ENCODE data around the gene HTRA3.

The HTRA3 gene

GRCh38 chr4:8240211-8241041 is 29.1 kb upstream of the HTRA3 start (continued):
- TF ChIP-seq CREB5 (CRISPR knock-in tag; IDR thresholded peaks at IDR 0.05; ENCODE audit: low read depth): no peak
- no peak for TF ChIP-seq OSR1 (CRISPR knock-in tag; IDR thresholded peaks at IDR 0.05)
- no peak for TF ChIP-seq SNAI2 (CRISPR knock-in tag; IDR thresholded peaks at IDR 0.05)
- no peak for TF ChIP-seq BACH2 (CRISPR knock-in tag; IDR thresholded peaks at IDR 0.05; ENCODE audit: borderline replicate concordance)
- TF ChIP-seq TCF4 (CRISPR knock-in tag; IDR thresholded peaks at IDR 0.05; ENCODE audit: borderline replicate concordance): no peak
- TF ChIP-seq CSRNP3 (CRISPR knock-in tag; IDR thresholded peaks at IDR 0.05): no peak
- TF ChIP-seq ZFP3 (CRISPR knock-in tag; IDR thresholded peaks at IDR 0.05): no peak

DNA sequence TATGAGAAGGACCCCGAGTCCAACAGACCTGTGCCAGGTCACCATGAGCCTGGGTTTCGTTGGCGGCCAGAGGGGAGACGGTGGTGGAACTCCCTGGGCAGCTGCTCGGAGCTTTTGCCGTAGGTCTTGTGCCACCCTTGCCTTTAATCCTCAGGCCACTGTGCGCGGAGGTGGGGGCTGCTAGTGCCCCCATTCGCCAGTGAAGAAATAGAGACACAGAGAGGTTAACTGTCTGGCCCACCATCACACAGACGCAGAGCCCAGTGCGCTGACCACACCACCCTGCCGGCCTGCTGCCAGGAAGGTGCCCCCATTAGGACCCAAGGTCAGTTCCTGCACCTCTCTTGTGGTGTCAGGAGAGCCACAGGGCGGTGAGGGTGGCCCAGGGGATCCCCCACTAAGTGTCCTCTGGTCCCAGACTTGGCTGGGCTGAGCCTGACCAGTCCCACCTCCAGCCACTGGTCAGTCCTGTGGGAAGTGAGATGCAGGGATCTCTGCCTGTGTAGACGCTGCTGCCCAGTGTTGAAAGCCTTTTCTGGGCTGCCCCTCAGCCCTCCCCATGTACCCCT is 28.3 kb upstream of the HTRA3 start:
- TF ChIP-seq ZNF70 (CRISPR knock-in tag; IDR thresholded peaks at IDR 0.05) (no peak), SNAI2 (CRISPR knock-in tag; IDR thresholded peaks at IDR 0.05) (no peak), BACH2 (CRISPR knock-in tag; IDR thresholded peaks at IDR 0.05; ENCODE audit: borderline replicate concordance) (no peak), RARB (CRISPR knock-in tag; IDR thresholded peaks at IDR 0.05) (no peak), TOX (CRISPR knock-in tag; IDR thresholded peaks at IDR 0.05; ENCODE audit: borderline replicate concordance) (no peak), POU6F1 (CRISPR knock-in tag; IDR thresholded peaks at IDR 0.05; ENCODE audit: borderline replicate concordance, low read depth) (no peak), CSRNP3 (CRISPR knock-in tag; IDR thresholded peaks at IDR 0.05) (no peak), TCF4 (CRISPR knock-in tag; IDR thresholded peaks at IDR 0.05; ENCODE audit: borderline replicate concordance) (no peak), OSR1 (CRISPR knock-in tag; IDR thresholded peaks at IDR 0.05) (no peak), PPARA (CRISPR knock-in tag; IDR thresholded peaks at IDR 0.05; ENCODE audit: borderline replicate concordance) (no peak), ESRRG (CRISPR knock-in tag; IDR thresholded peaks at IDR 0.05) (no peak), ZNF8 (CRISPR knock-in tag; IDR thresholded peaks at IDR 0.05) (no peak), ARNTL (CRISPR knock-in tag; IDR thresholded peaks at IDR 0.05; ENCODE audit: borderline replicate concordance, low read depth) (no peak), CSDC2 (CRISPR knock-in tag; IDR thresholded peaks at IDR 0.05) (no peak), ISL1 (CRISPR knock-in tag; IDR thresholded peaks at IDR 0.05) (no peak)
- TF ChIP-seq, protein P1, sequence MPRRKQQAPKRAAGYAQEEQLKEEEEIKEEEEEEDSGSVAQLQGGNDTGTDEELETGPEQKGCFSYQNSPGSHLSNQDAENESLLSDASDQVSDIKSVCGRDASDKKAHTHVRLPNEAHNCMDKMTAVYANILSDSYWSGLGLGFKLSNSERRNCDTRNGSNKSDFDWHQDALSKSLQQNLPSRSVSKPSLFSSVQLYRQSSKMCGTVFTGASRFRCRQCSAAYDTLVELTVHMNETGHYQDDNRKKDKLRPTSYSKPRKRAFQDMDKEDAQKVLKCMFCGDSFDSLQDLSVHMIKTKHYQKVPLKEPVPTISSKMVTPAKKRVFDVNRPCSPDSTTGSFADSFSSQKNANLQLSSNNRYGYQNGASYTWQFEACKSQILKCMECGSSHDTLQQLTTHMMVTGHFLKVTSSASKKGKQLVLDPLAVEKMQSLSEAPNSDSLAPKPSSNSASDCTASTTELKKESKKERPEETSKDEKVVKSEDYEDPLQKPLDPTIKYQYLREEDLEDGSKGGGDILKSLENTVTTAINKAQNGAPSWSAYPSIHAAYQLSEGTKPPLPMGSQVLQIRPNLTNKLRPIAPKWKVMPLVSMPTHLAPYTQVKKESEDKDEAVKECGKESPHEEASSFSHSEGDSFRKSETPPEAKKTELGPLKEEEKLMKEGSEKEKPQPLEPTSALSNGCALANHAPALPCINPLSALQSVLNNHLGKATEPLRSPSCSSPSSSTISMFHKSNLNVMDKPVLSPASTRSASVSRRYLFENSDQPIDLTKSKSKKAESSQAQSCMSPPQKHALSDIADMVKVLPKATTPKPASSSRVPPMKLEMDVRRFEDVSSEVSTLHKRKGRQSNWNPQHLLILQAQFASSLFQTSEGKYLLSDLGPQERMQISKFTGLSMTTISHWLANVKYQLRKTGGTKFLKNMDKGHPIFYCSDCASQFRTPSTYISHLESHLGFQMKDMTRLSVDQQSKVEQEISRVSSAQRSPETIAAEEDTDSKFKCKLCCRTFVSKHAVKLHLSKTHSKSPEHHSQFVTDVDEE (CRISPR knock-in tag; IDR thresholded peaks at IDR 0.05): no peak
- TF ChIP-seq, protein P2, sequence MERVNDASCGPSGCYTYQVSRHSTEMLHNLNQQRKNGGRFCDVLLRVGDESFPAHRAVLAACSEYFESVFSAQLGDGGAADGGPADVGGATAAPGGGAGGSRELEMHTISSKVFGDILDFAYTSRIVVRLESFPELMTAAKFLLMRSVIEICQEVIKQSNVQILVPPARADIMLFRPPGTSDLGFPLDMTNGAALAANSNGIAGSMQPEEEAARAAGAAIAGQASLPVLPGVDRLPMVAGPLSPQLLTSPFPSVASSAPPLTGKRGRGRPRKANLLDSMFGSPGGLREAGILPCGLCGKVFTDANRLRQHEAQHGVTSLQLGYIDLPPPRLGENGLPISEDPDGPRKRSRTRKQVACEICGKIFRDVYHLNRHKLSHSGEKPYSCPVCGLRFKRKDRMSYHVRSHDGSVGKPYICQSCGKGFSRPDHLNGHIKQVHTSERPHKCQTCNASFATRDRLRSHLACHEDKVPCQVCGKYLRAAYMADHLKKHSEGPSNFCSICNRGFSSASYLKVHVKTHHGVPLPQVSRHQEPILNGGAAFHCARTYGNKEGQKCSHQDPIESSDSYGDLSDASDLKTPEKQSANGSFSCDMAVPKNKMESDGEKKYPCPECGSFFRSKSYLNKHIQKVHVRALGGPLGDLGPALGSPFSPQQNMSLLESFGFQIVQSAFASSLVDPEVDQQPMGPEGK (CRISPR knock-in tag; IDR thresholded peaks at IDR 0.05; ENCODE audit: borderline replicate concordance): no peak
- no peak for ATAC-seq

Measured in SK-N-SH treated with all-trans-retinoic acid at 6 μM for 48 hours (cell line).